HG03520 (cell line): ENCODE results near the gene ABHD13.

Source experiments
- ATAC-seq: cut with Tn5 transposase; IDR thresholded peaks from one replicate; pipeline ENCODE4 v1.9.1; 2021; ENCODE audit warnings: mild to moderate bottlenecking, moderate library complexity; ENCODE audit not compliant: unreplicated experiment

ABHD13 gene

GRCh38 chr13:108281901-108282300 is 63.7 kb downstream of the ABHD13 start:
- no peak for ATAC-seq

DNA sequence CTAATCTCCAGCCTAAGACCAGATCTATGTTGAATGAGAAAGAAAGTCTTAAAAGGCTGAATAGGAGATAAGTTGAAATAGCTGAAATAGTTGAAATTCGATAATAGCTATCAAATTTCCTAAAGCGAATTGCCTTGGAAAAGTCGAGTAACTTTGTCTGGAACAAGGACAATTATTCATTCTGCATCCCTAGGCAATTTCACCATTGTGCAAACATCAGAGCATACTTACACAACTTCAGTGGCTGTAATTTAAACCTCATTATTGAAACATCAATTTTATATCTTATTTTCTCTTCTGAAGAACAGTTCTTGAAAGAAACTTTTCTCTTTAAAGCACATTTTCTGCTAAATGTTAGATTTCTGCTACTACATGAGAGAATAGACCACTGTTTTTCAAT is 64.9 kb downstream of the ABHD13 start:
- ATAC-seq: no peak
